Upper lobe of left lung (tissue), 6 donors: ENCODE data around the gene BTF3L4. TPM values are rescaled to one million over a fixed set of nuclear protein-coding genes. Genes with fewer than 3 reads are reported as not detected.

Source experiments
- ATAC-seq, 2 donors: fragments of 200-7000 bp; cut with Tn5 transposase; one replicate each; pipeline ENCODE4 v1.9.1; 2022; ENCODE audit warnings: mild to moderate bottlenecking in 2 of 2, moderate library complexity in 2 of 2; ENCODE audit not compliant: low FRiP score in 2 of 2
- DNase-seq, 2 donors: peaks; one replicate each; pipeline ENCODE4 v3.0.0-alpha.2; 2019 to 2020
- H3K27ac ChIP-seq, 4 donors: fragments of 200-600 bp; sonication (generic); one replicate each; pipeline ENCODE4 v1.5.1; 2016 to 2019
- H3K27me3 ChIP-seq, 4 donors: fragments of 200-600 bp; sonication (generic); one replicate each; pipeline ENCODE4 v1.5.1; 2017 to 2019
- H3K36me3 ChIP-seq, 4 donors: fragments of 200-600 bp; sonication (generic); one replicate each; pipeline ENCODE4 v1.5.1; 2016 to 2019
- H3K4me1 ChIP-seq, 4 donors: fragments of 200-600 bp; sonication (generic); one replicate each; pipeline ENCODE4 v1.5.1; 2018 to 2019
- H3K4me3 ChIP-seq, 4 donors: fragments of 200-600 bp; sonication (generic); one replicate each; pipeline ENCODE4 v1.5.1; 2017 to 2019; ENCODE audit warnings: mild to moderate bottlenecking in 2 of 4, moderate library complexity in 1 of 4
- H3K9me3 ChIP-seq, 4 donors: fragments of 200-600 bp; sonication (generic); one replicate each; pipeline ENCODE4 v1.5.1; 2018 to 2019
- CTCF ChIP-seq, 6 experiments: fragments of 450-650 bp in 4 of 6; fragments of 200-600 bp in 2 of 6; sonication (generic) in 2 of 6; IDR thresholded peaks; one replicate each; pipeline ENCODE4 v1.5.1; 2016 to 2019; ENCODE audit warnings: antibody characterized with exemption in 6 of 6
- EP300 ChIP-seq, 4 donors: sonication (generic); formaldehyde crosslinking; IDR thresholded peaks; one replicate each; pipeline ENCODE4 v1.5.1; 2017; ENCODE audit warnings: antibody characterized with exemption in 4 of 4, control low read depth in 2 of 4
- POLR2A ChIP-seq, 4 donors: fragments of 450-650 bp; IDR thresholded peaks; one replicate each; pipeline ENCODE4 v1.5.1; 2016 to 2017; ENCODE audit warnings: antibody characterized with exemption in 4 of 4, mild to moderate bottlenecking in 2 of 4
- POLR2AphosphoS5 ChIP-seq, 2 donors: sonication (generic); formaldehyde crosslinking; IDR thresholded peaks; one replicate each; pipeline ENCODE4 v1.5.1; 2017; ENCODE audit warnings: antibody characterized with exemption in 2 of 2
- WGBS, 2 donors: methylation state at CpG; one replicate each; pipeline ENCODE4 v1.1.5; 2017 to 2018; 5-methylcytosine and 5-hydroxymethylcytosine counted together
- total RNA-seq, 6 donors: library from RNA; depleted of rRNA in 4 of 6; stranded (reverse); fragments of >200 nt in 4 of 6; gene quantifications; one replicate each; pipeline versions ENCODE4 v1.1.0 to v1.2.1, GENCODE V29; 2016 to 2021
- donor health status: DM: no; HTN: no; CAD: no; lungs with moderate emphysema.
- donor health status: DM: no; HTN: yes; CAD: no; lungs with severe emphysema.

BTF3L4 gene
- 10 to 100 TPM in 5 of 6 donors, 1 to 10 TPM in 1; 6.0 to 48.0 (median 34.4) TPM for total RNA-seq

GRCh38 chr1:52056163-52056936 is at the start of gene BTF3L4:
Gene BTF3L4, plus strand, starts transcription at chr1:52056295. Its CDS starts 3,553 bp downstream, at chr1:52059848.
- no peaks in the 10 kb centered on the region for H3K9me3 ChIP-seq
- ATAC-seq: peak; percentile 97 to 98
- WGBS, 2 donors: 0% methylated on average over 9 to 42 of the region's 54 CpGs

GRCh38 chr1:52007215-52008002 is 48.7 kb upstream of the BTF3L4 start:
- no peaks in the 10 kb centered on the region for H3K36me3 ChIP-seq
- no peak overlapping the region for H3K27ac ChIP-seq
- no peak for TF ChIP-seq EP300 (IDR thresholded peaks at IDR 0.05)
- no peak for TF ChIP-seq CTCF (IDR thresholded peaks at IDR 0.05)
- TF ChIP-seq POLR2A (IDR thresholded peaks at IDR 0.05): no peak
- no peak for TF ChIP-seq POLR2AphosphoS5 (IDR thresholded peaks at IDR 0.05)
- 48 to 65% methylated on average over 4 to 5 of the region's 5 CpGs for WGBS, 2 donors
- H3K4me3 ChIP-seq: no peak overlapping the region
- ATAC-seq (peak in 1 of 2 donors; percentile 39), DNase-seq (no peak)
- H3K9me3 ChIP-seq: no peaks in the 10 kb centered on the region
- H3K4me1 ChIP-seq: peaks cover 0 to 4% (median 2%) of the 10 kb centered on the region in 4 donors
- H3K27me3 ChIP-seq: no peaks in the 10 kb centered on the region

More at GRCh38 chr1:52056163-52056936, at the start of gene BTF3L4:
- peak; percentile 95 to 99 for DNase-seq
- Histone ChIP-seq H3K4me3 (peak within 1 kb of the TSS; percentile 73 to 90 (median 82)), H3K4me1 (peaks cover 28 to 49% (median 35%) of the 10 kb centered on the region in 4 donors), H3K36me3 (peaks cover 9 to 23% (median 13%) of the 10 kb centered on the region in 4 donors), H3K27me3 (no peaks in the 10 kb centered on the region), H3K27ac (peak within 1 kb of the TSS; percentile 92 to 95 (median 94))
- TF ChIP-seq POLR2A (IDR thresholded peaks at IDR 0.05) (peak in 3 of 4 donors; percentile 68 to 74 (median 69)), CTCF (IDR thresholded peaks at IDR 0.05) (peak in 1 of 6 experiments; percentile 16), EP300 (IDR thresholded peaks at IDR 0.05) (no peak), POLR2AphosphoS5 (IDR thresholded peaks at IDR 0.05) (peak; percentile 40 to 88)

GRCh38 chr1:52008071-52008809 is 47.9 kb upstream of the BTF3L4 start:
- no peaks in the 10 kb centered on the region for H3K36me3 ChIP-seq
- ATAC-seq (no peak), DNase-seq (no peak)
- no peak for TF ChIP-seq EP300 (IDR thresholded peaks at IDR 0.05)
- H3K27me3 ChIP-seq: no peaks in the 10 kb centered on the region
- peaks cover 0 to 4% (median 2%) of the 10 kb centered on the region in 4 donors for H3K4me1 ChIP-seq
- H3K9me3 ChIP-seq: no peaks in the 10 kb centered on the region
- H3K4me3 ChIP-seq: no peak overlapping the region
- no peak overlapping the region for H3K27ac ChIP-seq
- 89 to 91% methylated on average over 7 of the region's 7 CpGs for WGBS, 2 donors

- TF ChIP-seq CTCF (IDR thresholded peaks at IDR 0.05) (no peak), POLR2A (IDR thresholded peaks at IDR 0.05) (no peak), POLR2AphosphoS5 (IDR thresholded peaks at IDR 0.05) (no peak), EP300 (IDR thresholded peaks at IDR 0.05) (no peak)
- 79 to 91% methylated on average over 2 of the region's 2 CpGs for WGBS, 2 donors
- Histone ChIP-seq H3K9me3 (no peaks in the 10 kb centered on the region), H3K27ac (no peak overlapping the region), H3K36me3 (peaks cover 7 to 72% (median 43%) of the 10 kb centered on the region in 4 donors), H3K27me3 (no peaks in the 10 kb centered on the region), H3K4me3 (no peak overlapping the region), H3K4me1 (no peaks in the 10 kb centered on the region)
- DNase-seq (no peak), ATAC-seq (no peak)
Measured at GRCh38 chr1:52022133-52022532, 34.0 kb upstream of the BTF3L4 start.
